ENCODE results near the gene SOS1. TPM values are rescaled to one million over a fixed set of nuclear protein-coding genes. Genes with fewer than 3 reads are reported as not detected.

SOS1 gene
- total RNA-seq, 1 experiment from 2014 or later, result 21.2 TPM

DNA sequence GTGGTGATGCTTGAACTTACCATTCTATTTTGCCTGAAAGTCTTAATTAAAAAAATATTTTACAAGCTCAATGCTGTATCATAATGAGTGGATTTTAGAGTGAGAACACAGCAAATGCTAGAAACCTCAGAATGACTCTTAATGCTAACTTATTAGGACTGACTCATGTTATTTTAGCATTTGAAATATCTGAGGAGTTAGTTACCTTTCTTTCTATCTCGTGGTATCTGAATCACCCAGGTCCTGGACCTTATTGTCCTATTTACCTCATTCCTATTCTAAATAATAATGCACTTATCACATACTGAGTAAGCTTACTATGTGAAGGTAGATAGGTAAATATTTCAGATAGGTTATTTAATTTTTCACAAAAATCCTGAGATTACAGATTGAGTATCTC is 70.7 kb downstream of the SOS1 start:
- no peak for DNase-seq (ENCODE audit: extremely low read depth, low read depth)

- no peak for DNase-seq (ENCODE audit: extremely low read depth, low read depth)
These were observed 81.8 kb downstream of the SOS1 start for GRCh38 chr2:39039072-39039471.

DNA sequence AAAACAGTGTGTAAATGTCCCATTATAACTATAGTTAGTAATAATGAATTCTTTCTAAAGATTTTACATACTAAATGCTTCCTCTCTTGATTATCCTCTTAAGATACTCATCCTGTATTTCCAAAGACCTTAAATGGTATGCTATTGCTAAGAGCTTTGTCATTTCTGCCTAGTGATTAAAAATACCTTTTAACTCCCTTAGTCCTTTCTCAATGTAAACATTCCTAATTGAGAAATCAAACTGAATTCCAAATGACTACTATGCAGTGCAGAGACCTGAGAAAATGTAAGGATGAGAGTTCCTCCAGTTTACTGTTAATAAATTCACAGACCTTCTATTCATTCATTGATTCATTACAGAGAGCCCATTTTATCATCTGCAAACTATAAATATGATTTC is 86.9 kb downstream of the SOS1 start:
- DNase-seq (ENCODE audit: extremely low read depth, low read depth), result no peak

DNA sequence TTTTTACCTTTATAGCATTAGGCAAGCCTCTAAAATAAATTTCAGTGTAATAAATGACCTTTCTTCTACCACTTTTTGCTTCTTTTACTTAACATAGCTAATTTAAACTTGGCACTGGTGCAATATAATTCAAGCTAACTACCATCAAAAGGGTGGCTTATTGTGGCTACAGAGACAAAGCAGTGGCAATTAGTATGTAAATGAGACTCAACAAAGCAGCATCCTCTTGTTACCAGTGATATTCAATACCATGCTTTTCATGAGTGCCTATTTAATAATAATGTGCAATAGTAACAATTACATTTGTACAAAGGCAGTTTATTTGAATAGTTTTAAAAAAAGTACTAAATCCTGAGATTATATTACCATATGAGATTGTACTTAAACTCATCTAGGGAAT is 93.4 kb downstream of the SOS1 start:
- DNase-seq (ENCODE audit: extremely low read depth, low read depth), result no peak

GRCh38 chr2:39024833-39025232 is 96.0 kb downstream of the SOS1 start:
- DNase-seq (ENCODE audit: extremely low read depth, low read depth), result no peak

DNA sequence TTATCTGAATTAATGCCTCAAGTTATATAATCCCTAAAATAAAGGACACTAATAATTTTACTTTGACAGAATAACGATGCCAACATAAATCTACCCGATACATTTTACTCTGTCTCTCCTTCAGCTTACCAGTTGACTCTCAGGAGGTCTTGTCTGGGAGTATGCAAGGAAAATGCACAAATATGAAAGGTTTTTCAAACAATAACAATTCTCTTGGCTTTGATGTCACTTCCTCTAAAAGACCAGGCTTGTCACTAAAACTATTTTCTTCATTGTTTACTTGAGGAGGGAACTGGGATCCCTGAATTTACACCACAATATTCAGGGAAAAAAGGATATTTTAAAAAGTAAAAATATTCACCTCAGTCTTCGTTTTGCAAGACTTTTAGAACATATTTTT is 97.2 kb downstream of the SOS1 start:
- no peak for DNase-seq (ENCODE audit: extremely low read depth, low read depth)

- DNase-seq (ENCODE audit: extremely low read depth, low read depth), result no peak
These were observed 98.1 kb downstream of the SOS1 start for GRCh38 chr2:39022642-39023235.

DNA sequence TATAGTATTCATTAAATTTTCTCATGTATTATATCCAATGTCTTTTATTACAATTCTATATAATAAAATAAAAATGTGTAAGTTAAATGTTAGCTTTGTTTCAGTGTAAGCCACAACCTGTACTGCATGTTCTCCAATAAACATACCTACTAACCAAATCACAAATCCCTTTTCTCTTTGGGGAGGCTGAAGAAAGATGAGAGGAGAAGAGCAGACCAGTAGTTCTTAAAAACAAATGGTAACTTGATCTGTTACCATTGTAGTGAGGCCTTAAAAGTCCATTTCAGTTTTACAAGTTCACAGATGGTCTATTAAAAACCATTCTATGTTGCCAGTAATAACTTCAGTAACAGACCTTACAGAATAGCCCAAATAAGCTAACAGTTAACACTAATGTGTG is 100.5 kb downstream of the SOS1 start:
- DNase-seq (ENCODE audit: extremely low read depth, low read depth), result no peak

GRCh38 chr2:39018638-39019037 is 102.2 kb downstream of the SOS1 start:
- DNase-seq (ENCODE audit: extremely low read depth, low read depth), result no peak

- DNase-seq (ENCODE audit: extremely low read depth, low read depth), result no peak
These were observed 103.5 kb downstream of the SOS1 start for GRCh38 chr2:39017334-39017733.

DNA sequence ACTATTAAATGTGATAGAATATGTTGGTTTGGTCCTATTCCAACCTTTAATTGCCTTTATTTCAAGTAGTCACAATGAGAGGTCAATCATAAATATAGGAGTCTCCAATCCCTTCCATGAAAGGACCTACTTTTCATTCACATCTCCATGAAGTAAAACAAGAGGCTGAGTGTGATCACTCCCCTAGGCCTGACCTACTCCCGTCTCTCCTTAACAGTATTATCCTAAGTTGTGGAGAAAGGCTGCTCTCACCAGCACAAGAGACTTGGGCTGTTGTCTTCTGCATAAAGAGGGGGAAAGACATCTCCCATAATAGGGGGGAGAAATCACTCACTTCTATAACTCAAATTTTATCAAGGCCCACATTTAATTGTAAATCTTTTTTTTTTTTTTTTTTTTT is 105.4 kb downstream of the SOS1 start:
- no peak for DNase-seq (ENCODE audit: extremely low read depth, low read depth)

DNA sequence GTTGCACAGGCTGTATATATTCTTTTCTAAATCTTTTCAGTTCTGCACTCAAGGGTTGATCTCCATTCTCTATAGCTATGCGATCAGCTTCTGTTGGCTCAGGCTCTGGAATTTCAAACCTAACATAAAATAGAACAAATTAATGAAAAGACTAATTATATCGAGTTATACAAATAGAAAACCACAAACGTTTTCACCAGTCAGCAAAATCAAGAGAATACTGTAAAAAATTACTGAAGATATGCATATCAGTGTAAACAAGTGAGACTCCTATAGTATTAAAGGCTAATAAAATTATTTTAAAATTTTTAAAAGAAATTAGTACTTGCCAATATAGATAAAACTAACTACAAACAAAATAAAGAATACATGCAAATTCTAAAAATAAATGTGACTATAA is 107.0 kb downstream of the SOS1 start:
- DNase-seq (ENCODE audit: extremely low read depth, low read depth), result no peak

DNA sequence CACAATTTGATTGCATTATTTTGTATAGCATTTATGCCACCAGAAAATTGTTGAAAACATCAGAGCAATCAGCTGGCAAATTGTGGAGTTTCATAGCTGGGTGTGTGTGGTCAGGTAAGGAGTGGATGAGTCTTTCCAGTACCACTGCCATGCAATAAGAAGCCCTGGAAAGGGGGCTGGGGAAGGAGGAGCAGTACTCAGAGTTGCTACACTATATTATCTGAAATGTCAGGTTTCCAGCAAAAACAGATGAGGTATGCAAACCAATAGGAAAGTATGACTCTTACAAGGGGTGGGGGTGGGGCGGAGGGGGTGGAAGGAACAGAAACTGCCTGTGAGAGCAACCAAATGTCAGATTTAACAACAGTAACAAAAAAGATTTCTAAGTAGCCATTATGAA is 112.2 kb downstream of the SOS1 start:
- no peak for DNase-seq (ENCODE audit: extremely low read depth, low read depth)

GRCh38 chr2:39007875-39008504 is 112.9 kb downstream of the SOS1 start:
- no peak for DNase-seq (ENCODE audit: extremely low read depth, low read depth)

DNA sequence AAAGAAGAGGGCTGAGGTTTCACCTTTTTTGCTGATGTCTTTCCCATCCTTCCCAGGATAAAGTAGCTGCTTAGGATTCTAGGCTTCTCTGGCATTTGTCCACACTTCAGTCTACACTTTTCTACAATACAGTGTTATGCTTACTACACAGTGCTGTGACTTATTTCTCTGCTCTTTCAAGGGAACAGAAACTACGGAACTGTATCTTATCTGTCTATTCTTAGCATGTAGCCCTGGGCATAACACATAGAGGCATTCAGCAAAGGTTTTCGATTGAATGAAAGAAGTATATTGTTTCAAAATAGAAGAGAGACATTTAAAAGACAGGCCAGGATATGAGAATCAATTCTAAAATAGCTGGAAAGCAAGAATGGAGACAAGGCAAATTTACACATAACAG is 120.3 kb downstream of the SOS1 start:
- no peak for DNase-seq (ENCODE audit: extremely low read depth, low read depth)

DNA sequence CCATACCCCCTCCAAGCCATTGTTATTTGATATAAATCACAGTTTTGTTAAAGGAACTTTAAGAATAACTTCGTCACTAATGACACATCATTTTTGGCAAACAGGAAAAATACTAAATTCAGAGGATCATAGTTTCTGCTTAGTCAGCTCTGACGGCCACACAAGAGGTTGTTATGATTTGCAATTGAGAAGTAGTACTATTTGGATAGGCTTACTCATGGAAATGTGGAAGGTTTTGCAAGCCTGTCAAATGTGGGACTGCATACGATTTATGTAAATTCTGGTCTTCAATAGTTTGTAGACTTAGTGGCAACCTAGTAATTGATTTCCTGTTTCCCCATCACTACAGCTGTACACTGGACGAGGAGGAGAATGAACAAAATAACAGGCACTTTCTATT is 123.1 kb downstream of the SOS1 start:
- DNase-seq (ENCODE audit: extremely low read depth, low read depth), result peak; percentile 18

- no peak for DNase-seq (ENCODE audit: extremely low read depth, low read depth)
These were observed 129.0 kb downstream of the SOS1 start for GRCh38 chr2:38991899-38992298.

DNA sequence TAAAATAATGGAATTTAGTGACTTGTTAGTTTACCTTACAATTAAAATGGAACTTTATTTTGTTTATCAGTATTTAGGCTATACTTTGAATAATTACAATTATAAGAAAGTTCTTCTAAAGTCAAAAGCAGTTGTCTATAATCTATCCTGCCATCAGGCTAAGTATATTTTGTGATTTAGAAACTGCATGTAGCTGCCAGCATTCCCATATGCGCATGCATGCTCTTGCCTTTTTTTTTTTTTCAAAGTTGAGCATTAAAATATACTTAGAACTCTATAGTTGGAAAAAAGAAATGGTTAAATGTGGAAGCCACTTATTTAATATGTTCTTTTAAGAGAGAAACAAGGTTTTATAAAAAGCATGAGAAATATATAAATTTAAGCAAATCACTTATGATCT is 132.1 kb downstream of the SOS1 start:
- no peak for DNase-seq (ENCODE audit: extremely low read depth, low read depth)

DNA sequence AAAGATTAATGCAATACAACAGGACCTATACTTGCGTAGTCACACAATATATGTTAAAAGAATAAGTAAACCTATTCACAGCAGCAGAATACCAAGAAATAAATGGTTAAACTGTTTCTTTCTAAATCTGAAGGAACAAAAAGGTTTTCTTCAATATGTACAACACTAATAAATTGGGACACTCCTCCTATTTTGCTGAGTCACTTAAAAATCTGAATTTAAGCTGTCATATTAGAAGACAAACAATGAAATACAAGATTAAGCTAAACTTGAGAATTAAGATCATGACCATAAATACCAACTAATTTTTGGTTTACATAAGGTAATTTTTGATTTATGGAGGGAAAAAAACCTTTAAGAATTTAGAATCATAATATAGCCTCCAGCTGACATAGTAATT is 138.4 kb downstream of the SOS1 start:
- DNase-seq (ENCODE audit: extremely low read depth, low read depth), result no peak

- DNase-seq (ENCODE audit: extremely low read depth, low read depth), result no peak
These were observed 139.0 kb downstream of the SOS1 start for GRCh38 chr2:38981670-38982357.

GRCh38 chr2:38981003-38981669 is 139.7 kb downstream of the SOS1 start:
- no peak for DNase-seq (ENCODE audit: extremely low read depth, low read depth)

DNA sequence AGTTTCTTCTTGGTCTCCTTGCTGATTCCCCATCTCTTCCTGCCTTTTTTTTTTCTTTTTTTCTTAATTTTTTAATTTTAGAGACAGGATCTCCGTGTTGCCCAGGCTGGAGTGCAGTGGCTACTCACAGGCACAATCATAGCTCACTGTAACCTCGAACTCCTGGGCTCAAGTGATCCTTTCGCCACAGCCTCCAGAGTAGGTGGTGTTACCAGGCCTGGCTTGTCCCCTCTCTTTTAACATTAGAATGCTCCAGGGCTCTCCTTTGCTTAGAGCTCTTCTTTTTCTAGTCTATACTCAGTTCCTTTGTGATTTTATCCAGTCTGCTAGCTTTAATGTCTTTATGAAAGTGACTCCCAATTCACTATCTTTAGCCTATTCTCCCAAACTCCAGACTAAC is 141.9 kb downstream of the SOS1 start:
- DNase-seq (ENCODE audit: extremely low read depth, low read depth), result no peak

Measured in NCI-H460 (cell line).